Rectal smooth muscle tissue (tissue), 1 donor: ENCODE measurements around the gene TNP1.

Experiments
- H3K27ac ChIP-seq: one replicate; pipeline ENCODE4 v1.7.0; 2013; ENCODE audit warnings: low read depth, low read length, inconsistent platforms
- H3K27me3 ChIP-seq: one replicate; pipeline ENCODE4 v1.7.0; 2013; ENCODE audit warnings: low read length; ENCODE audit not compliant: control insufficient read depth, insufficient read depth
- H3K36me3 ChIP-seq: one replicate; pipeline ENCODE4 v1.7.0; 2013; ENCODE audit warnings: low read length; ENCODE audit not compliant: control insufficient read depth, insufficient read depth
- H3K4me1 ChIP-seq: one replicate; pipeline ENCODE4 v1.7.0; 2013; ENCODE audit warnings: low read length; ENCODE audit not compliant: control insufficient read depth, insufficient read depth
- H3K4me3 ChIP-seq: one replicate; pipeline ENCODE4 v1.7.0; 2013; ENCODE audit warnings: low read length
- H3K9ac ChIP-seq: one replicate; pipeline ENCODE4 v1.7.0; 2013; ENCODE audit warnings: low read length

TNP1 gene

DNA sequence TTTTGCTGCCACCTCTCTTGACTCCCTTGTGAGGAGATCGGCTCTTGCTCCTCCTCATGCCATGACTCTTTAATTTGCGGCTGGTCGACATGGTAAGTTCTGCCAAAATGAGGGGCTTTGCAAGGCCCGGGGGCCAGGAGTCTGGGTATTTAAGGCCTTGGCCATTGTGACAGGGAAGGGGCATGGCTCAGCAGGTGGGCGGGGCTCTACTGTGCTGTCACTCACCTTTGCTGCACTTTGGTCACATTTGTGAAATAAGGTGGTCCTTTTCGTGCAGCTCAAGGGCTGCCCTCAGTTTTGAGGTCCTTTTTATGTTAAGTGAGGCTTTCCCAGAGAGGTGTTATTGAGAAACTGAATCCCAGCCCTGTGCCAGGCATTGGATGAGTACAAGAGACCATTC lies at the start of gene TNP1:
Gene TNP1 (minus strand): TSS at position 121 of the 400 bp plus-strand sequence. CDS start 30 bp downstream, at position 91.
- H3K4me3 ChIP-seq, result no peak within 1 kb of the TSS
- H3K27ac ChIP-seq, result no peak within 1 kb of the TSS
- H3K27me3 ChIP-seq, result no peaks in the 10 kb centered on the region
- no peaks in the 10 kb centered on the region for H3K36me3 ChIP-seq
- H3K4me1 ChIP-seq, result peaks cover 2% of the 10 kb centered on the region
- no peak within 1 kb of the TSS for H3K9ac ChIP-seq

DNA sequence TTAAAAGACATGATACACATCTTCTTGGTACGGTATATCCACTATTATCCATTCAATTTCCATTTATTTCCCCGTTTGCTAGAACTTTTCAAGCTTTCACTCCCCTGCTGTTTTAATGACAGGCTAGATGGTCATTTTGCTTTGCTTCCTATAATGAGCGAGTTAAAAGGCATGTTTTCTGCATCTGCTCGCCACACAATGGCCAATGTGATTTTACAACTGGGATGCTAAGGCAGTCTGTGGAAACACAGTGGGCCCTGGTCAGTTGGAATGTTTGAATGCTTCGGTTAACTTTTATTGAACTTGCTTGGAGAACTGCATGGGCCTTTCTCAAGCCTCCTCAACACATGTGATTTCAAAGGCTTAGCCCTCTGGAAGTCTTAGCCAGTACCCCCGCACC lies 48.4 kb upstream of the TNP1 start:
- no peak overlapping the region for H3K27ac ChIP-seq
- no peak overlapping the region for H3K9ac ChIP-seq
- no peaks in the 10 kb centered on the region for H3K27me3 ChIP-seq
- no peaks in the 10 kb centered on the region for H3K36me3 ChIP-seq
- H3K4me3 ChIP-seq, result no peak overlapping the region
- no peaks in the 10 kb centered on the region for H3K4me1 ChIP-seq

GRCh38 chr2:216905649-216906329 lies 45.9 kb upstream of the TNP1 start:
- Histone ChIP-seq H3K4me3 (no peak overlapping the region), H3K27ac (no peak overlapping the region), H3K36me3 (no peaks in the 10 kb centered on the region), H3K27me3 (no peaks in the 10 kb centered on the region), H3K4me1 (no peaks in the 10 kb centered on the region), H3K9ac (no peak overlapping the region)

GRCh38 chr2:216904974-216905373 lies 45.1 kb upstream of the TNP1 start:
- H3K4me3 ChIP-seq, result no peak overlapping the region
- no peaks in the 10 kb centered on the region for H3K36me3 ChIP-seq
- H3K9ac ChIP-seq, result no peak overlapping the region
- H3K27ac ChIP-seq, result no peak overlapping the region
- no peaks in the 10 kb centered on the region for H3K27me3 ChIP-seq
- H3K4me1 ChIP-seq, result no peaks in the 10 kb centered on the region

DNA sequence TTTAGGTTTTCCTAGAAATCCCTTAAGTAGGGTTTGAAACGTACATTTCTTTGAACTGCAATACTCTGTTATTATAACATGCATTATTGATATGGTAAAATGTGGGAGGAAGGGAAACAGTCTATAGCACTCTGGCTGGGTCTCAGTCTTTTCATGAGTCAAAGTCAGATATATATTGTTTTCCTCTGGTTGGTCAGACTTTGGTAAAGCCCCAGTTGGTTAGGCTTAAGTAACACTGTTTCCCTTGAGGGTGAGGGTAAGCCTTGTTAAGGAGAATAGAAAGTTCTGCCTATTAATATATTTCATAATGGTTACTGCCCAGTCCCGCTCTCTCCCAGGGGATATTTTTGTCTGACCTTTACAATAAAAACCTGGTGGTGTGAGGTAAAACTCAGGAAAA lies 44.7 kb upstream of the TNP1 start:
- H3K27me3 ChIP-seq, result no peaks in the 10 kb centered on the region
- H3K9ac ChIP-seq, result no peak overlapping the region
- H3K4me3 ChIP-seq, result no peak overlapping the region
- no peaks in the 10 kb centered on the region for H3K4me1 ChIP-seq
- no peak overlapping the region for H3K27ac ChIP-seq
- no peaks in the 10 kb centered on the region for H3K36me3 ChIP-seq

- Histone ChIP-seq H3K4me1 (no peaks in the 10 kb centered on the region), H3K36me3 (no peaks in the 10 kb centered on the region), H3K27me3 (no peaks in the 10 kb centered on the region), H3K4me3 (no peak overlapping the region), H3K27ac (no peak overlapping the region), H3K9ac (no peak overlapping the region)
Observed at GRCh38 chr2:216903470-216903869, 43.6 kb upstream of the TNP1 start.

- Histone ChIP-seq H3K4me1 (no peaks in the 10 kb centered on the region), H3K4me3 (no peak overlapping the region), H3K36me3 (no peaks in the 10 kb centered on the region), H3K27me3 (no peaks in the 10 kb centered on the region), H3K9ac (no peak overlapping the region), H3K27ac (no peak overlapping the region)
Observed at GRCh38 chr2:216901273-216901672, 41.4 kb upstream of the TNP1 start.

GRCh38 chr2:216900406-216900805 lies 40.5 kb upstream of the TNP1 start:
- Histone ChIP-seq H3K4me3 (no peak overlapping the region), H3K9ac (no peak overlapping the region), H3K27me3 (no peaks in the 10 kb centered on the region), H3K4me1 (no peaks in the 10 kb centered on the region), H3K36me3 (no peaks in the 10 kb centered on the region), H3K27ac (no peak overlapping the region)

GRCh38 chr2:216897561-216898203 lies 37.8 kb upstream of the TNP1 start:
- Histone ChIP-seq H3K36me3 (no peaks in the 10 kb centered on the region), H3K27ac (no peak overlapping the region), H3K9ac (no peak overlapping the region), H3K4me3 (no peak overlapping the region), H3K27me3 (no peaks in the 10 kb centered on the region), H3K4me1 (no peaks in the 10 kb centered on the region)

- no peak overlapping the region for H3K9ac ChIP-seq
- H3K4me3 ChIP-seq, result no peak overlapping the region
- no peak overlapping the region for H3K27ac ChIP-seq
- peaks cover 4% of the 10 kb centered on the region for H3K4me1 ChIP-seq
- no peaks in the 10 kb centered on the region for H3K36me3 ChIP-seq
- no peaks in the 10 kb centered on the region for H3K27me3 ChIP-seq
Observed at GRCh38 chr2:216890138-216890537, 30.3 kb upstream of the TNP1 start.

DNA sequence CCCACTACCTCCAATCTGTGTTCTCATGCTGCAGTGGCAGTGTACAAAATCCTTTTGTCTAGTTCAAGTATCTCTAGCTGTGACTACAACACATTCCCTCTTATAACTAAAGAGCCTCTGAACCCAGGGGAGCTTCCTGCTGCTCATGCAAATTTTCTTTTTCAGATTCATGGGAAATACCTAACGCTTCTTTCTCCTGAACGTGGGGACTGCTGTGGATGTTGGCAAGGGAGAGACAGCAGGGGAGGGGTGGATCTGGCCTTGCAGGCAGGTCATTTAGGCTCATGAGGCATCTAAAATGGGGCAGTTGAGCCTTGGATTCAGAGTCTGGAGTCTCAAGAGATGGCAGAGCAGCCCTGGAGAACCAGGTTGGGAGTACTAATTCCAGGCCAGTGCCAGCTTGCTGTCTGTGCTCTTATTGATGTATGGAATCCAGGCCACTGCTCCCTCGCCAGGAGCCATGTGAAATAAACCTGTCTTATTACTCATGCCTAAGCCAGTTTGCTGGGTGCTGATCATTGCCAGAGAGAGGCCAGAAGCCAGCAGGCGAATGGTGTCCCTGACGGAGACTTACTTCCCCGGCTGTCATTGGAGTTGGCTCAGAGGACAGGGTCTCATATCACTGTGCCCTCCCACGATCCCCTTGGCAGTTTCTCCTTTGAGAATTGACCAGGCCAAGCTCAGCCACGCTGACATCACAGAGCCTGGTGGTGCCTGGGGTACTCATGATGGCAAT lies 29.2 kb upstream of the TNP1 start:
- Histone ChIP-seq H3K4me3 (no peak overlapping the region), H3K27ac (peak overlapping the region; percentile 16), H3K27me3 (no peaks in the 10 kb centered on the region), H3K4me1 (peaks cover 4% of the 10 kb centered on the region), H3K9ac (no peak overlapping the region), H3K36me3 (no peaks in the 10 kb centered on the region)

DNA sequence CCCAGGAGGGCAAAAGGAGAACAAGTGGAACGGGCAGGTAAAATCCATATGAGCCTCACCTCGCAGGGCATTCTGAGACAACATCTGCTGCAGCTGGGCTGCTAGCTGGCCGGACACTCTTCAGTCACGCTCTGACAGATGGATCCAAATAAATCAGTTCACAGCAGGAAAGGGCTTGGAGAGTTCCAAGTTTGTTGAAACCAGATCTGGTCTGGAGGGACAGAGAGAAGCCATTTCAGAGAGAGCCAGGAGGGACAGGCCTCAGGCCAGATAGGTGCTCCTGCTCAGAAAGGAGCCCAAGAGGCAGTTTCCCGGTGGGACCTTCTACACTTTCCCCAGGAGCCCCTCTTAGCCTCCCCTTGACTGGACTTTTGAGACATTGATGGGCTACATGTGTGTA lies 28.2 kb upstream of the TNP1 start:
- no peaks in the 10 kb centered on the region for H3K36me3 ChIP-seq
- no peak overlapping the region for H3K4me3 ChIP-seq
- H3K27ac ChIP-seq, result no peak overlapping the region
- H3K27me3 ChIP-seq, result no peaks in the 10 kb centered on the region
- H3K4me1 ChIP-seq, result peaks cover 4% of the 10 kb centered on the region
- no peak overlapping the region for H3K9ac ChIP-seq
